ENCODE measurements around the gene FLACC1. TPM values are rescaled to one million over a fixed set of nuclear protein-coding genes. Genes with fewer than 3 reads are reported as not detected.
"Not testable (repeated sequence)": the region's sequence is repeated elsewhere in the genome, so short reads cannot be mapped to it uniquely, and the experiment has no call there.

Gene FLACC1
- polyA plus RNA-seq, 1 donor (not counting 4 experiments of a cell fraction or from before 2014, with no cell fraction given): 0.43 TPM

DNA sequence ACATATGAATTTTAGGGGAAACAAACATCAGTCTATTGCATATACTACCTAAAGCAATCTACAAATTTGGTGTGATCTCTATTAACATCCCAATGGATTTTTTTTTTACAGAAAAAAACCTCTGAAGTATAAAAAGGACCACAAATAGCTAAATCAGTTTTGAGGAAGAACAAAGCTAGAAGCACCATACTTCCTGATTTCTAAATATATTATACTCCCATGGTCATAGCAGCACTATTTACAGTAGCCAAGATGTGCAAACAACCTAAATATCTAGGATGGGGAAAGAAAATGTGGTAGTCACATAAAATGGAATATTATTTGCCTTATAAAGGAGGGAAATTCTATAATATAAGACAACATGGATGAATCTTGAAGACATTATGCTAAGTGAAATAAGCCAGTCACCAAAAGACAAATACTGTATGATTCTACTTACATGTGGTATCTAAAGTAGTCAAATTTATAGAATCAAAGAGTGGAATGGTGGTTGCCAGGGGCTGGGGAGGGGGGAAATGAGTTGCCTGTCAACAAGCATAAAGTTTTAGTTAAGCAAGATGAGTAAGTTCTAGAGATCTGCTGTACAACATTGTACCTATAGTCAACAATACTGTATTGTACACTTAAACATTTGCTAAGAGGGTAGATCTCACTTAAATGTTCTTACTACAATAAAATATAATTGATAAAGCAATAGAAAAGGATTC is 114.4 kb downstream of the FLACC1 start:
- dilution Hi-C loops (cut with MboI; ENCODE audit: extremely low pct_ligation_motif_present, low sequenced_read_pairs): no loop called here
- Histone ChIP-seq H3K4me3 (ENCODE audit: control insufficient read depth in 2 of 3, extremely low read depth in 1 of 3, insufficient read depth in 2 of 3, low read depth in 1 of 3, low read length in 3 of 3) (no peak overlapping the region), H2AFZ (ENCODE audit: control insufficient read depth, low read length) (no peak overlapping the region), H4K20me1 (ENCODE audit: control insufficient read depth, extremely low read depth, insufficient read depth, low read length) (no peaks in the 10 kb centered on the region), H3K27me3 (ENCODE audit: control insufficient read depth, extremely low read depth, insufficient read depth, low read length) (no peaks in the 10 kb centered on the region), H3K27ac (ENCODE audit: control insufficient read depth, insufficient read depth, low read length) (no peak overlapping the region), H3K36me3 (ENCODE audit: control insufficient read depth in 2 of 2, extremely low read depth in 1 of 2, insufficient read depth in 2 of 2, low read length in 2 of 2) (peaks cover 0 to 1% of the 10 kb centered on the region in 2 experiments), H3K79me2 (ENCODE audit: control insufficient read depth, insufficient read depth, low read length) (no peaks in the 10 kb centered on the region), H3K9me1 (ENCODE audit: control insufficient read depth, extremely low read depth, insufficient read depth, low read length) (no peaks in the 10 kb centered on the region), H3K4me1 (ENCODE audit: control insufficient read depth, extremely low read depth, insufficient read depth, low read length) (no peaks in the 10 kb centered on the region), H3K9me3 (ENCODE audit: control insufficient read depth, low read depth, low read length) (no peaks in the 10 kb centered on the region), H3K9ac (ENCODE audit: control insufficient read depth, extremely low read depth, insufficient read depth, low read length) (no peak overlapping the region), H3K4me2 (ENCODE audit: control insufficient read depth, extremely low read depth, insufficient read depth, low read depth, low read length) (no peak overlapping the region)
- DNase-seq (ENCODE audit: low read depth, low spot score): no peak
- TF ChIP-seq EZH2 (IDR thresholded peaks at IDR 0.05; ENCODE audit: low read length): no peak
- TF ChIP-seq, protein P1, sequence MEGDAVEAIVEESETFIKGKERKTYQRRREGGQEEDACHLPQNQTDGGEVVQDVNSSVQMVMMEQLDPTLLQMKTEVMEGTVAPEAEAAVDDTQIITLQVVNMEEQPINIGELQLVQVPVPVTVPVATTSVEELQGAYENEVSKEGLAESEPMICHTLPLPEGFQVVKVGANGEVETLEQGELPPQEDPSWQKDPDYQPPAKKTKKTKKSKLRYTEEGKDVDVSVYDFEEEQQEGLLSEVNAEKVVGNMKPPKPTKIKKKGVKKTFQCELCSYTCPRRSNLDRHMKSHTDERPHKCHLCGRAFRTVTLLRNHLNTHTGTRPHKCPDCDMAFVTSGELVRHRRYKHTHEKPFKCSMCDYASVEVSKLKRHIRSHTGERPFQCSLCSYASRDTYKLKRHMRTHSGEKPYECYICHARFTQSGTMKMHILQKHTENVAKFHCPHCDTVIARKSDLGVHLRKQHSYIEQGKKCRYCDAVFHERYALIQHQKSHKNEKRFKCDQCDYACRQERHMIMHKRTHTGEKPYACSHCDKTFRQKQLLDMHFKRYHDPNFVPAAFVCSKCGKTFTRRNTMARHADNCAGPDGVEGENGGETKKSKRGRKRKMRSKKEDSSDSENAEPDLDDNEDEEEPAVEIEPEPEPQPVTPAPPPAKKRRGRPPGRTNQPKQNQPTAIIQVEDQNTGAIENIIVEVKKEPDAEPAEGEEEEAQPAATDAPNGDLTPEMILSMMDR (optimal IDR thresholded peaks at IDR 0.05 in 1 of 3, IDR thresholded peaks at IDR 0.05 in 1 of 3, conservative IDR thresholded peaks at IDR 0.05 in 1 of 3; ENCODE audit: extremely low read depth in 1 of 3, insufficient read depth in 2 of 3, low read length in 3 of 3): no peak
- FAIRE-seq: no peak

DNA sequence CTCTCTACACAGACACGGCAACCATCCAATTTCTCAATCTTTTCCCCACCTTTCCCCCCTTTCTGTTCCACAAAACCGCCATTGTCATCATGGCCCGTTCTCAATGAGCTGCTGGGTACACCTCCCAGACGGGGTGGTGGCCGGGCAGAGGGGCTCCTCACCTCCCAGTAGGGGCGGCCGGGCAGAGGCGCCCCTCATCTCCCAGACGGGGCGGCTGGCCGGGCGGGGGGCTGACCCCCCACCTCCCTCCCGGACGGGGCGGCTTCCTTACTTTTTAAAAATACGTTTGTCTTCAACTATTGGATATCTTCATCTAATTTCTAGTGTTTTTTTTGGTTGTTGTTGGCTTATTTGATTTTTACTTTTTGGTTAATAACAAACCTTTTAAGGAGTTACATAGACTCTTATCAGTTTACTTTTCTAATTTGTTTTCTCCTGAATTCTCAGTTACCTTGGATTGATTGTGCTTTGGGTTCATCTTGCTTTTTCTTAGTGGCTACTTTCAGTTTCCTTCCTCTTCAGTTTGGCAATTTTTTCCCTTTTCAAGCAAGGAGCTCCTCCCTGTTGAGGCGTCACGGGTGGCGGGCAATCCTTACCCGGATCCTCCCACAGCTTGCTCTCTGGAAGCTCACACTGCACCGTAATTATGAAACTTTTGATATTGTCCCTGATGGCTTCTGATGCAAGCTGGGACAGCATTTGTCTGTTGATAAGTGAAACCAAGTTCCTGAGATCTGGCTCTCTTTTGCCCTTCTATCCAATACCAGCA is 117.8 kb downstream of the FLACC1 start:
- H3K9me3 ChIP-seq (ENCODE audit: control insufficient read depth, low read depth, low read length); H3K4me2 ChIP-seq (ENCODE audit: control insufficient read depth, extremely low read depth, insufficient read depth, low read depth, low read length); H3K4me3 ChIP-seq (ENCODE audit: control insufficient read depth in 2 of 3, extremely low read depth in 1 of 3, insufficient read depth in 2 of 3, low read depth in 1 of 3, low read length in 3 of 3); H3K36me3 ChIP-seq (ENCODE audit: control insufficient read depth in 2 of 2, extremely low read depth in 1 of 2, insufficient read depth in 2 of 2, low read length in 2 of 2); FAIRE-seq; H3K9ac ChIP-seq (ENCODE audit: control insufficient read depth, extremely low read depth, insufficient read depth, low read length); dilution Hi-C loops (cut with MboI; ENCODE audit: extremely low pct_ligation_motif_present, low sequenced_read_pairs); H4K20me1 ChIP-seq (ENCODE audit: control insufficient read depth, extremely low read depth, insufficient read depth, low read length); H2AFZ ChIP-seq (ENCODE audit: control insufficient read depth, low read length); H3K27ac ChIP-seq (ENCODE audit: control insufficient read depth, insufficient read depth, low read length); H3K9me1 ChIP-seq (ENCODE audit: control insufficient read depth, extremely low read depth, insufficient read depth, low read length); DNase-seq (ENCODE audit: low read depth, low spot score); H3K27me3 ChIP-seq (ENCODE audit: control insufficient read depth, extremely low read depth, insufficient read depth, low read length): not testable (repeated sequence)
- Histone ChIP-seq H3K79me2 (ENCODE audit: control insufficient read depth, insufficient read depth, low read length) (peaks cover 16% of the 10 kb centered on the region), H3K4me1 (ENCODE audit: control insufficient read depth, extremely low read depth, insufficient read depth, low read length) (peaks cover 13% of the 10 kb centered on the region)

Other genes with a start within 250 kb of the FLACC1 start
- 34.2 to 49.0 TPM (median 37.3 TPM) in 3 replicates for gene CFLAR, start 241.2 kb downstream of the FLACC1 start, polyA plus RNA-seq
- gene CASP10, start 174.2 kb downstream of the FLACC1 start, polyA plus RNA-seq: 5.0 to 7.1 TPM (median 6.6 TPM) in 3 replicates
- gene CASP8, start 96.8 kb downstream of the FLACC1 start, polyA plus RNA-seq: 21.3 to 27.0 TPM (median 22.7 TPM) in 3 replicates
- gene TRAK2, start 94.1 kb upstream of the FLACC1 start, polyA plus RNA-seq: 10.8 to 12.9 TPM (median 12.4 TPM) in 3 replicates
- gene STRADB, start 94.4 kb upstream of the FLACC1 start, polyA plus RNA-seq: 6.3 to 14.6 TPM (median 11.1 TPM) in 3 replicates

Data from keratinocyte (primary cell).